AG09309 (cell line): ENCODE data around the gene PLB1.

Experiments
- DNase-seq: peaks from one replicate; pipeline ENCODE4 v3.0.0-alpha.2; 2010; ENCODE audit warnings: low read depth
- H3K4me3 ChIP-seq: 2 replicates; pipeline ENCODE4 v1.5.1; 2011; ENCODE audit warnings: mild to moderate bottlenecking, low read depth, low read length, moderate library complexity; ENCODE audit not compliant: control insufficient read depth
- CTCF ChIP-seq: IDR thresholded peaks from 2 replicates; pipeline ENCODE4 v1.5.1; 2011; ENCODE audit warnings: mild to moderate bottlenecking, low read depth, low read length, inconsistent platforms; ENCODE audit not compliant: insufficient read depth, control insufficient read depth; ENCODE audit errors: missing control alignments

PLB1 gene

GRCh38 chr2:28510184-28510583 is 14.3 kb downstream of the PLB1 start:
- no peak for DNase-seq
- TF ChIP-seq CTCF = no peak
- H3K4me3 ChIP-seq = no peak overlapping the region

- no peak overlapping the region for H3K4me3 ChIP-seq
- DNase-seq = no peak
- no peak for TF ChIP-seq CTCF
These were observed 16.2 kb downstream of the PLB1 start for GRCh38 chr2:28511871-28512606.

- no peak for DNase-seq
- no peak overlapping the region for H3K4me3 ChIP-seq
- no peak for TF ChIP-seq CTCF
These were observed 16.7 kb downstream of the PLB1 start for GRCh38 chr2:28512607-28512965.

GRCh38 chr2:28513097-28513496 is 17.2 kb downstream of the PLB1 start:
- H3K4me3 ChIP-seq = no peak overlapping the region
- DNase-seq = no peak
- no peak for TF ChIP-seq CTCF

GRCh38 chr2:28515176-28515751 is 19.4 kb downstream of the PLB1 start:
- DNase-seq = no peak
- no peak for TF ChIP-seq CTCF
- no peak overlapping the region for H3K4me3 ChIP-seq

- no peak for DNase-seq
- TF ChIP-seq CTCF = no peak
- no peak overlapping the region for H3K4me3 ChIP-seq
These were observed 20.6 kb downstream of the PLB1 start for GRCh38 chr2:28516430-28516829.
